GM19043 (cell line): Measurements from ENCODE around the gene MRPL12.

Experiments
- ATAC-seq: cut with Tn5 transposase; IDR thresholded peaks from one replicate; pipeline ENCODE4 v1.9.1; 2021; ENCODE audit warnings: low read depth; ENCODE audit not compliant: unreplicated experiment

MRPL12 gene

DNA sequence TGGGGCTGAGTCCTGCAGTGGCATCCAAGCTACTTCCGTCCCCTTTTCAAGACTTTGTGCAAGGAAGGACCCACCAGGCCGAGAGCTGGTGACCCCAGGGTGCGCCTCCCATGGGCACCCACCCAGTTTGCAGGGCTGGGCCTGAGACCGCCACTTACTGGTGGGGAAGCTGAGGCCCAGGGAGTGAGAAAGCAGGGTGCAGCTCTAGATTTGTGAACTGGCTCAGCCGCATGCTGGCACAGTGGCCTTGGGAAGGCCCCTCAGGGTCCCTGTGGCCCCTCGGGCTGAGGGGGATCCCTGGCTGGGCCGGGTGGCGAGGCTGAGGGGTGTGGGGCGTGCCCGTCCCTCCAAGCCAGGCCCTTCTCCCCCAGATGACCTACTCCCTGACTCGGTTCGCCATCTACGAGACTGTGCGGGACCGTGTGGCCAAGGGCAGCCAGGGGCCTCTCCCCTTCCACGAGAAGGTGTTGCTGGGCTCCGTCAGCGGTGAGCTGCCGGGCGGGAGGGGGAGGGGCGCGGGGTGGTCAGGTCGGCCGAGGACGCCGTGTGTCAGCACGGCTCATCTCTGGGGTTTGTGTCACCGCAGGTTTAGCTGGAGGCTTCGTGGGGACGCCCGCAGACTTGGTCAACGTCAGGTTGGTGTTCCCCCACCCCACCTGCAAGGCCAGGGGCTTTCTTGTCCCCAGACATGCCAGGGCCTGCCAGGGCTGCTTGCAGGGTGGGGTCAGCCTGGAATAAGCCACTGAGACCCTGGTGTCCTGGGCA lies 12.1 kb downstream of the MRPL12 start:
- no peak for ATAC-seq

GRCh38 chr17:81715872-81716673 lies 12.9 kb downstream of the MRPL12 start:
- no peak for ATAC-seq

- no peak for ATAC-seq
These were observed 13.5 kb downstream of the MRPL12 start for GRCh38 chr17:81716674-81716996.

DNA sequence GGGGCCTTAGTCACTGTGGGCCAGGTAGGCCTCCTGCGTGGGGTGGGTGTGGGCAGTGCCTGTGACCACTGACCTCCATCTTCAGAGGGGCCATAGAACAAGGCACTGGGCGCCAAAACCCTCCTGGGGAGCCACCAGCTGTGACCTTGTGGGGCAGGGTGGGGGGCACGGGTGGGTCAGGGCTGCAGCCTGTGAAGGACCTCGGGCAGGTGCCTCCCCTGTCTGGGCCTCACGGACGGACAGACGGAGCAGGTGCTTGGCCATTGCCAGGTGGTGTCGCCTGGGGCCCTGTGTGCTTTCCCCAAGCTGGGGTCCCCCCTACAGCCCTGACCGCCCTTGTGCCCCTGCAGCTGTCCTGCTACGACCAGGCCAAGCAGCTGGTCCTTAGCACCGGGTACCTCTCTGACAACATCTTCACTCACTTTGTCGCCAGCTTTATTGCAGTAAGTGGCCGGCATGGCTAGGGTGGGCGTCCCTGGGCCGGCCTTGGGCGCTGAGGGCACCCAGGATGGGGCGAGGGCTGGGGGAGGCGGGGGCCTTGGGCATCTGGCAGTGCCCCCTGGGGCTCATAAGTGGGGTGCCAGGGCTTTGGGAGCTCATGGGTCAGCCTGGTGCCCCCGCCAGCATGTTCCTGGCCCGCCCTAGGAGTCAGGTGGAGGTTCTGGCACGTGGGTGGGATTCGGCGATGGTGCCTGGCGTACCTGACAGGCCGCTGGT lies 14.0 kb downstream of the MRPL12 start:
- ATAC-seq: no peak

DNA sequence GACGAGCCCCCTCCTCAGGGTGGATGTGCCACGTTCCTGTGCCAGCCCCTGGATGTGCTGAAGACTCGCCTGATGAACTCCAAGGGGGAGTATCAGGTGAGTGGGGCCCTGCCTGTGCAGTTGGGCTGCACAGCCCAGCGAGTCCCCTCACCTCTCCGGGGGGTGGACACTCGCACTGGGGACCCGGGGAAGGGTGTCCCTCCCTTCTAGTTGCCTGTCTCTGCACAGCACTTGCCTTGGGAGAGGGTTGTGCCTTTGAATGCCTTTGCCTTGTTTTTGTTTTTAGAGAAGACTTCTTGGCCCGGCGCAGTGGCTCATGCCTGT lies 14.6 kb downstream of the MRPL12 start:
- no peak for ATAC-seq

- no peak for ATAC-seq
These were observed 16.5 kb downstream of the MRPL12 start for GRCh38 chr17:81719410-81720266.

DNA sequence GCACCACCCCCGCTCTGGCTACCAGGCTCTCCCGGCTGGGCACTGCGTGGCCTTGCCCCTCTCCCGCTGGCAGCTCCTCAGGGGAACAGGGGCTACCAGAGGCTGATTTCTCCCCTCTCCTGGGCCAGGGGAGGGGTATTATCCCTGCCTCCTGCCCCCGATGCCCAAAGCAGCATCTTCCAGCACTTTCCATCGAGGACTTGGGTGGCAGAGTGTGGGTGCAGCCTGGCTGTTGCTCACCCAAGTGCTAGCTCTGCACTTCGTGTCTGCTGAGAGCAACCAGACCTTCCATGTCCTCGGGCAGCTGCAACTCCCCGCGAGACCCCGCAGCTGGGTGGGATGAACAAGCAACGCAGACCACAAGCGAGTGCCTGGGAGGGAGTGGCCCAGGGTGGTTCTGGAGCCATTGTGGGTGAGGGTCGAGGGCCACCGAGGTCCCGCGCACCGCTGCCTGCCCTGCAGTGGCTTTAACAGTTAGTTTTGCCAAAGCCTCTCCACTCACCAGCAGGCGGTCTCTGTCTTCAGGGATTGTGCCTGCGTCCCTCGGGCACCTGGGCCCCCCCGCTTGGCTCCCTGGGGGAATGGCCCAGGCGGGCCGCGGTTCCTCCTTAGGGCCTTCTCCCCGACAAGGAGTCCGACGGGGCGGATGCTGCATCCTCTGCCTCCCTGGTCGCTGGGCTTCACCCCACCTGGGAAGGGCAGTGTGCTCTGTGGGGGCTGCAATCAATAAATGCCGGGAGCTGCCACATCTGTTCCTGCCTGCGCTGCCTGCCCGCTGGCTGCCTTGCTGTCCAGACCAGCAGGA lies 17.3 kb downstream of the MRPL12 start:
- no peak for ATAC-seq

DNA sequence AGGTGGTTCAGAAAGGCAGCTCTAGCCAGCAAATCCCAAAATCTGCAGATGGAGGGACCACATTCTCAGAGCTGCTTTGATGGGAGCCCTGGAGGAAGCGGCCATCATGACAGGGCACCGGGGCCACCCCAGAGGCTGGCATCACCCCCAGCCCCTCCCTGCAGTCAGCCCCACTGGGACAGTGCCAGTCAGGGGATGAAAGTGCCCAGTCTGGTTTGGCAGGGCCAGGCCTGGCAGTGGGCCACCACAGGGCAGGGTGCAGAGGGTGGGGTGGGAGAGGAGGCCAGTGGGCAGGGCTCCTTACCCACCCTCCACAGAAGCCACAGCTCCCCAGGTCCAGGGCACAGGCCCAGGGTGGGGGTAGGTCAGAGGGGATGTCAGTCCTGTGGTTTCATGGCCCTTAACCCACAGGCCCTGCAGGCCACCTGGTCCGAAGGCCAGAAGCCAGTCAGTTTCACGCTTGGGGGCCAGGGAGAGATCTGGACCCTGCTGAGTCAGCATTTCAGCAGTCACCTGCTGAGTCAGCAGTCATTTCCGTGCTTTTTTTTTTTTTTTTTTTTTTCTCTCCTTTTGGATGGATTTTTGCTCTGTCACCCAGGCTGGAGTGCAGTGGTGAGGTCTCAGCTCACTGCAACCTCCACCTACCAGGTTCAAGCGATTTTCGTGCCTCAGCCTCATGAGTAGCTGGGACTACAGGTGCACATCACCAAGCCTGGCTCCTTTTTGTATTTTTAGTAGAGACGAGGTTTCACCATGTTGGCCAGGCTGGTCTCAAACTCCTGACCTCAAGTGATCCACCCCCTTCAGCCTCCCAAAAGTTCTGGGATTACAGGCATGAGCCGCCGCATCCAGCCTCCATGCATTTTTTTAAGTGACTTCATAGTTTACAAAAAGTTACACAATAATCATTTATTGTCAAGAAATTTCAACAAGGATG lies 19.3 kb downstream of the MRPL12 start:
- no peak for ATAC-seq

DNA sequence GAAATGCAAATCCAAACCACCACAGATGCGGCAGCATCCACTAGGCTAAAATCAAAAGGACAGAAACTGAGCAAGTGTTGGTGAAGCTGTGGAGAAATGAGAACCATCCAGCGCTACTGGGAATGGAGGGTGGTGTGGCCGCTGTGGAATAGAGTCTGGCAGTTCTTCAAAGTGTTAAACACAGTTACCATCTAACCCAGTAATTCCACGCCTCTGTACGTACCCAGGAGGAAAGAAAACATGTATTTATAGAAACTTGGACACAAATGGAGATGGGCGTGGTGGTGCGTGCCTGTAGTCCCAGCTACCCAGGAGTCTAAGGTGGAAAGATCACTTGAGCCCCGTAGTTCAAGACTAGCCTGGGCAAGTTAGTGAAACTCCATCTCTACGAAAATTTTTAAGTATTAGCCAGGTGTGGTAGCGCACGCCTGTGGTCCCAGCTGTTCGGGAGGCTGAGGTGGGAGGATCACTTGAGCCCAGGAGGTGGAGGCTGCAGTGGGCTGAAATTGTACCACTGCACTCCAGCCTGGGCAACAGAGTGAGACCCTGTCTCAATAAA lies 20.6 kb downstream of the MRPL12 start:
- ATAC-seq: no peak

GRCh38 chr17:81725439-81725838 lies 22.3 kb downstream of the MRPL12 start:
- no peak for ATAC-seq

GRCh38 chr17:81726004-81726403 lies 22.8 kb downstream of the MRPL12 start:
- ATAC-seq: no peak

DNA sequence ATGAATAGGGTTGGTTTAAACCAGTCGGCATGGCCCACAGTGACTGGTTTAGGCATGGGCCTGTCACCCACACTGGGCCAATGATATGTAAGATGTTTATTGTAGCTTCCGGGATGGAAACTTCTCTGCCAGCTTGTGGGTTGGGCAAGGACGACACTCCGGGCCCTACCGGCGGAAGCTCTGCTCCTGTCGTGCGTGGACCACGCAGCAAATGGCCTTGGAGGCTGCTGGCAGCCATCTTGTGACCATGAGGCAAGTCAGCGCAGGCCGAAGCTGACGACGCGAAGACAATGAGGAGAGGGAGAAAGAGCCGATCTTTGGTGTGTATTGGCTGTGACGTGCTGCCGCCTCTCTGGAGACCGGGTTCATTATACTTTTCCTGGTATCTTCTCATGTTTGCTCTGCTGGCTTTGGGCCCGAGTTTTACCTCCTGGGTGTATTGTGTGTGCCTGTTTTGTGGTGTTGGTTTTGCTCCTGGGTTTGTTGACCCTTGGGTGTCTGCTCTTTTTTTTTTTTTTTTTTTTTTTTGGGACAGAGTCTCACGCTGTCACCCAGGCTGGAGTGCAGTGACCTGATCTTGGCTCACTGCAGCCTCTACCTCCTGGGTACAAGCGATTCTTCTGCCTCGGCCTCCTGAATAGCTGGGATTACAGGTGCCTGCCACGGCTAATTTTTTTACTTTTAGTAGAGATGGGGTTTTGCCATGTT lies 24.3 kb downstream of the MRPL12 start:
- ATAC-seq: no peak

DNA sequence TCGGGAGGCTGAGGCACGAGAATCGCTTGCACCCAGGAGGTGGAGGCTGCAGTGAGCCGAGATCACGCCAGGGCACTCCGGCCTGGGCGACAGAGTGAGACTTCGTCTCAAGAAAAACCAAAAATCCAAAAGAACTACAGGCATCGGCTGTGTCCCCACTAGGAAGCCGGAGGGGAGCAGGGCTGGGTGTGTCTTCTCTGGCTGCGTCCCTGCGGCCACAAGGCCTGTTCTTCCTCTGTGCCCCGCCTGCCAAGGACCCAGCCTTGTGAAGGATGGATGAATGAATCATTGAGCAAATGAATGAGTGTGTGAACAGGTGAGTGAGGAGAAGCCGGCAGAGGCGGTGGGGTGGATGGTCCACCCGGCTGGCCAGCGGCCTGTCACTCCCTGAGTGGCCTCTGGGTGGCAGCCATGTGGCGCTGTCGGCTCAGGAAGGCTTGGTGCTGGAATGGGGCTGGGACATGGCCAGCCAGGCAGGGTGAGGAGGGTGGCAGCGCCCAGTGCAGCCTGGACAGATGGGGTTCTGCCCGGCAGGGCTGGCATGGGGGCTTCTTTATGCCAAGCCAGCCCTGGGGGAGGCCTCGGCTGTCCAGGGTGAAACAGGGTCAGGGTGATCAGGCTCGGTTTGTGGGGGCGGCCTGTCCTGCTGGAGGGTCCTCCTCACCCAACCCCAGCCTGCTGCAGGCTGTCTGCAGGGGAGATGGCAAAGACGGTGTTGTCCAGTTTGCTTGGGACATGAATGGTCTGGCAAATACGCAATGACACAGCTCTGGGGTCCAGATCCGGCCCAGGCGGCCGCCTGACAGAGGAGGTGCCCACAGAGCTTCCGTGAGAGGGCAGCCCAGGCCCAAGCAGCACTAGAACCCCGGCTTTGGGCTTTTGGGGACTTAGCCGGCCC lies 30.6 kb downstream of the MRPL12 start:
- no peak for ATAC-seq

DNA sequence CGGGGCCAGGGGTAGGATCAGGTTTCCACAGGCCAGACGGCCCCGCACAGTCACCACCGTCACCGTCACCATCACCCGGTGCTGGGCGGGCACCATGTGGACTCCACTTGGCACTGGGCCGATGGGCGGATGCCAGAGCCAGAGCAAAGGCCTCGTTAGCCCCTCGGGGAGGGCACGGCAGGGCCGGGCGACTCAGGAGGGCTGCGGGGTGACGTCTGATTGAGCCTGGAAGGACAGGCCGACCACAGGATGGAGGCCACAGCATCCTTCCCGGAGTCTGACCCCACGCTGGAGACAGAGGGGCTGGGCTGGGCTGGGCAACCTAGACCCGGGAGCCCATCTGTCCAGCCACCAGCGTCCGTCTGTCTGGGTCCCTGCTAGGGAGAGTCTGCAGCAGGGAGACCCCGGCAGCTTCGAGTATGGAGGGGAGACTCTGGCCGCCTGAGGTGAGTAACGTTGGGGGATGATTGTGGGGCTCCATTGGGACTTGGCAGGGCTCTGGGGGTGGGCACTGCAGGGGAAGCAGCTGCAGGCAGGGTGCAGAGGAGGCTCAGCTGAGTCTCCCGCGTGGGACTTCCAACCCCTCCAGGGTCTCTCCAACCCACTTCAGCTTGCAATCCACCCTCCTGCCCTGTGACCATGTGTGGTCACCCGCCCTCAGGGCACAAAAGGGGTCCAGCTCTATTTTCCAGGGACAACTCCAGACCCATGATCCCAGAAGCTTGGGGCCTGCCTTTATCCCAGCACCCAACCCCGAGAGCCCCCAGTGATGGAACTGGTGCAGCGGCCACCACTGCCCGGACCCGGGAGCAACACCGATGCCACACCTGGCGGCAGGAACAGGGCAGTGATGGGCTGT lies 31.5 kb downstream of the MRPL12 start:
- ATAC-seq: no peak

- ATAC-seq: no peak
These were observed 32.3 kb downstream of the MRPL12 start for GRCh38 chr17:81735264-81736102.
